Activated CD8-positive, alpha-beta T cell treated with anti-CD3 and anti-CD28 coated beads for 36 hours (primary cell): ENCODE data around the gene AP1AR. TPM values are rescaled to one million over a fixed set of nuclear protein-coding genes. Genes with fewer than 3 reads are reported as not detected.
A peak's percentile ranks its signal among the peaks of the same experiment; 100 is the strongest.

Experiments used
- ATAC-seq: fragments of 200-7000 bp; cut with Tn5 transposase; one replicate; pipeline ENCODE4 v1.10.0; 2021; ENCODE audit warnings: mild to moderate bottlenecking, moderate library complexity
- CTCF ChIA-PET: fragments of 350-600 bp; sonication (Branson Sonifier 250); formaldehyde crosslinking; loops from one replicate; lab custom pipeline; 2021; ENCODE audit warnings: antibody characterized with exemption; lab: Charles Lee
- POLR2A ChIA-PET: fragments of 350-600 bp; sonication (Branson Sonifier 250); formaldehyde crosslinking; loops from one replicate; lab custom pipeline; 2021; ENCODE audit warnings: antibody characterized with exemption; lab: Charles Lee
- DNase-seq: peaks from one replicate; pipeline ENCODE4 v3.0.0-alpha.2; 2020
- H3K27ac Mint-ChIP-seq: one replicate; pipeline ENCODE4 v1.8.0; 2021; ENCODE audit warnings: mild to moderate bottlenecking, mixed read lengths
- H3K27me3 Mint-ChIP-seq: one replicate; pipeline ENCODE4 v1.8.0; 2021; ENCODE audit warnings: mixed read lengths
- H3K36me3 Mint-ChIP-seq: one replicate; pipeline ENCODE4 v1.8.0; 2021; ENCODE audit warnings: low read depth, mixed read lengths
- H3K4me1 Mint-ChIP-seq: one replicate; pipeline ENCODE4 v1.8.0; 2021; ENCODE audit warnings: low read depth, mixed read lengths
- H3K4me3 Mint-ChIP-seq: one replicate; pipeline ENCODE4 v1.8.0; 2021; ENCODE audit warnings: mild to moderate bottlenecking, moderate library complexity, mixed read lengths
- H3K9me3 Mint-ChIP-seq: one replicate; pipeline ENCODE4 v1.8.0; 2021; ENCODE audit warnings: mixed read lengths
- intact Hi-C: fragments of 100-400 bp; cut with micrococcal nuclease; formaldehyde crosslinking; loops from one replicate; pipeline ENCODE4 v1.10.0; 2022
- total RNA-seq, 2 experiments: library from RNA; stranded (reverse); gene quantifications; one replicate each; pipeline ENCODE4 v1.2.3, GENCODE V29; 2021
- TF ChIP-seq, protein P1 (sequence below): fragments of 200-600 bp; IDR thresholded peaks from one replicate; pipeline ENCODE4 v1.8.0; 2022; ENCODE audit warnings: antibody characterized with exemption, mild to moderate bottlenecking

AP1AR gene
- total RNA-seq, 2 experiments from 2014 or later = 15.5 to 17.7 TPM

DNA sequence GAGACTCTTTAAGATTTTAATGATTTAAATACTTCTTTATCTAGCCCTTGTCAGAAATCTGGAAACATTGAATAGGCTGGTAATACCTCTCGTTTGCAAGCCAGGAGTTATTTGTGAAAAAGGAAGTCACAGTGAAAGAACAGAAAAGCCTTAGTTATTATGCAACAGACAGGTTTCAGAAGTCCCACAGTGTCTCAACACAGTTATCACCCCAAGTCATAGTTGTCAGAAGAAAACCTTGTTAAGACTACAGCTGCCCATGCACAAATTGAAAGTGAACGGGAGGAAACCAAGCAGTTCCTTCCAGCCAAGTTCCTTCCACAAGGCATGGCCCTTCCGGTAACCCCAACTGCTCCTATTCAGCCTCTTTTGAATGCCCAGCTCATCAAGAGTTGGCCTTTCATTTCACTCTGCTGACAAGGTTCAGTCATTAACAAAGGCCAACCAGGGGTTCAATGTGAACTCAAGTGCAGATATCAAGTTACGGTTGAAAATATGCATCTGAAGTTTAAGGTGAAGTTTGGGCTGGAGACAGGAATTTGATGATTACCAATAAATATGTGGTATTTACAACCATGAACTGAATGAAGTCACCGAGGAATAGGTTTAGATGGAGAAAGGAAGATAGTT, 81.1 kb downstream of the AP1AR start:
- H3K36me3 Mint-ChIP-seq = peaks cover 5% of the 10 kb centered on the region
- peaks cover 20% of the 10 kb centered on the region for H3K4me1 Mint-ChIP-seq

GRCh38 chr4:112315446-112315845, 83.9 kb downstream of the AP1AR start:
- peaks cover 11% of the 10 kb centered on the region for H3K4me1 Mint-ChIP-seq
- H3K4me3 Mint-ChIP-seq = no peak overlapping the region
- ATAC-seq = no peak
- intact Hi-C loops = no loop called here
- no peaks in the 10 kb centered on the region for H3K9me3 Mint-ChIP-seq
- TF ChIP-seq, protein P1, sequence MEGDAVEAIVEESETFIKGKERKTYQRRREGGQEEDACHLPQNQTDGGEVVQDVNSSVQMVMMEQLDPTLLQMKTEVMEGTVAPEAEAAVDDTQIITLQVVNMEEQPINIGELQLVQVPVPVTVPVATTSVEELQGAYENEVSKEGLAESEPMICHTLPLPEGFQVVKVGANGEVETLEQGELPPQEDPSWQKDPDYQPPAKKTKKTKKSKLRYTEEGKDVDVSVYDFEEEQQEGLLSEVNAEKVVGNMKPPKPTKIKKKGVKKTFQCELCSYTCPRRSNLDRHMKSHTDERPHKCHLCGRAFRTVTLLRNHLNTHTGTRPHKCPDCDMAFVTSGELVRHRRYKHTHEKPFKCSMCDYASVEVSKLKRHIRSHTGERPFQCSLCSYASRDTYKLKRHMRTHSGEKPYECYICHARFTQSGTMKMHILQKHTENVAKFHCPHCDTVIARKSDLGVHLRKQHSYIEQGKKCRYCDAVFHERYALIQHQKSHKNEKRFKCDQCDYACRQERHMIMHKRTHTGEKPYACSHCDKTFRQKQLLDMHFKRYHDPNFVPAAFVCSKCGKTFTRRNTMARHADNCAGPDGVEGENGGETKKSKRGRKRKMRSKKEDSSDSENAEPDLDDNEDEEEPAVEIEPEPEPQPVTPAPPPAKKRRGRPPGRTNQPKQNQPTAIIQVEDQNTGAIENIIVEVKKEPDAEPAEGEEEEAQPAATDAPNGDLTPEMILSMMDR = no peak
- H3K27ac Mint-ChIP-seq = no peak overlapping the region
- POLR2A ChIA-PET = no interaction called here
- CTCF ChIA-PET = no interaction called here
- DNase-seq = no peak
- H3K36me3 Mint-ChIP-seq = peaks cover 5% of the 10 kb centered on the region
- no peaks in the 10 kb centered on the region for H3K27me3 Mint-ChIP-seq

More for the DNA sequence above, 81.1 kb downstream of the AP1AR start:
- H3K4me3 Mint-ChIP-seq = no peak overlapping the region
- TF ChIP-seq, protein P1 = no peak
- CTCF ChIA-PET = no interaction called here
- no peak for DNase-seq
- POLR2A ChIA-PET = interaction anchor here (2.1 kb wide), 1 partner anchor 26 kb away, joined by 10 read pairs; the partner anchor contains the start of gene TIFA
- intact Hi-C loops = no loop called here
- no peak for ATAC-seq
- H3K27me3 Mint-ChIP-seq = no peaks in the 10 kb centered on the region
- no peaks in the 10 kb centered on the region for H3K9me3 Mint-ChIP-seq
- H3K27ac Mint-ChIP-seq = no peak overlapping the region

GRCh38 chr4:112316360-112316759, 84.8 kb downstream of the AP1AR start:
- H3K9me3 Mint-ChIP-seq = no peaks in the 10 kb centered on the region
- ATAC-seq = no peak
- no peak overlapping the region for H3K27ac Mint-ChIP-seq
- TF ChIP-seq, protein P1 = no peak
- CTCF ChIA-PET = no interaction called here
- no peak overlapping the region for H3K4me3 Mint-ChIP-seq
- H3K27me3 Mint-ChIP-seq = no peaks in the 10 kb centered on the region
- peaks cover 5% of the 10 kb centered on the region for H3K36me3 Mint-ChIP-seq
- intact Hi-C loops = no loop called here
- POLR2A ChIA-PET = no interaction called here
- peaks cover 11% of the 10 kb centered on the region for H3K4me1 Mint-ChIP-seq
- no peak for DNase-seq

DNA sequence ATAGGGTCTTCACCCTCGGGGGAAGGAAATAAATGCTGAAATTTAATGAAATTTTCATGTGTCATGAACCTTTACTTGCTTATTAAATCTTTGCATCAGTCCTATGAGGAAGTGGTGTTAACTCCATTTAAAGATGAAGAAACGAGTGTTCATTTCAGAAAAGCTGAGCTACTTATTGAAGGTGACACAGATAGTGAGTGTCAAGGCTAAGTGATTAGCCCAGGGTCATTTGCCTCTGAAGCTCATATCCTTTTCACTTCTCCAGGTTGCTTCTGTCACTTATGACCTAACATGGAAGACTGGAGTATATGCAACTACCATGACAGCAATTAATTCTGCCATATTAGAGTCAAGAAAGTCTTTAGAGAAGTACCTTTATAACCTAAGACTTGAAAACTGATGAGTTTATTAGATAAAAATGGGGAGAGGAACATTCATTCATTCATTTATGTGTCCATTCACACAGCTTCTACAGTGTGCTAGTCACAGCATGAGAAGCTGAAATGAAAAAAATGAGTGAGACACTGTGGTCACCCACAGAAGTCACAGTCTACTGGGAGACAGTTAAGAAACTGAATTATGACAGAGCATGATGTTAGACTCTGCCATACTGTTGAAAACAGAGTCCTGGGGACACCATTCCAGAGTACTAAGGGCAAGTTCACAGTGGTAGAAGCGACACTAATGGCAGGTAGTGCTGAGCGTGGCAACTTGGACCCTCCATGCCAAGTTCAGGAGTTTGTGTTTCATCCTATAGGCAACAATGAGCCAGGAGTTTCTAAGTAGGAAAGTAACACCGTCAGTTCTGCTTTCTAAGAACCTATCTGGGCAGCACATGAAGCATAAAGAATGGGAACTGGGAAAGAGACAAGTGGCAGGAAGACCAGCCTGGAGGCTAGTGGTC, 86.9 kb downstream of the AP1AR start:
- CTCF ChIA-PET = interaction anchor here (0.6 to 1.8 kb wide), 4 partner anchors 9 to 206 kb away, joined by 3 to 6 read pairs (median 4); no protein-coding TSS in a partner anchor
- H3K27me3 Mint-ChIP-seq = no peaks in the 10 kb centered on the region
- peak; percentile 75 for ATAC-seq
- TF ChIP-seq, protein P1 = no peak
- POLR2A ChIA-PET = no interaction called here
- peak overlapping the region; percentile 22 for H3K27ac Mint-ChIP-seq
- no peak for DNase-seq
- peaks cover 5% of the 10 kb centered on the region for H3K36me3 Mint-ChIP-seq
- no peaks in the 10 kb centered on the region for H3K9me3 Mint-ChIP-seq
- intact Hi-C loops = no loop called here
- H3K4me1 Mint-ChIP-seq = peaks cover 10% of the 10 kb centered on the region
- H3K4me3 Mint-ChIP-seq = no peak overlapping the region

Other genes starting within 250 kb of the AP1AR start
- 1 to 10 TPM; 4.1 to 4.5 TPM for gene FAM241A, start 86.3 kb upstream of the AP1AR start, total RNA-seq
- gene TIFA, start 54.1 kb downstream of the AP1AR start, total RNA-seq = 10 to 100 TPM; 37.9 to 39.1 TPM
- 10 to 100 TPM; 13.4 to 13.7 TPM for gene ALPK1, start 65.6 kb downstream of the AP1AR start, total RNA-seq